Subcutaneous adipose tissue (tissue), 4 donors: Measurements from ENCODE around the gene TRIM72. TPM values are rescaled to one million over a fixed set of nuclear protein-coding genes. Genes with fewer than 3 reads are reported as not detected.

ENCODE experiments used
- total RNA-seq, 4 donors: library from RNA; depleted of rRNA; stranded (reverse); fragments of >200 nt; gene quantifications; one replicate each; pipeline ENCODE4 v1.1.0, GENCODE V29; 2016
- TF ChIP-seq, protein P1 (sequence below): fragments of 450-650 bp; IDR thresholded peaks from one replicate; pipeline ENCODE4 v1.5.1; 2016; ENCODE audit warnings: low read depth, mild to moderate bottlenecking, control low read depth, antibody characterized with exemption, moderate library complexity

TRIM72 gene
- total RNA-seq, 4 donors from 2014 or later: not detected

DNA sequence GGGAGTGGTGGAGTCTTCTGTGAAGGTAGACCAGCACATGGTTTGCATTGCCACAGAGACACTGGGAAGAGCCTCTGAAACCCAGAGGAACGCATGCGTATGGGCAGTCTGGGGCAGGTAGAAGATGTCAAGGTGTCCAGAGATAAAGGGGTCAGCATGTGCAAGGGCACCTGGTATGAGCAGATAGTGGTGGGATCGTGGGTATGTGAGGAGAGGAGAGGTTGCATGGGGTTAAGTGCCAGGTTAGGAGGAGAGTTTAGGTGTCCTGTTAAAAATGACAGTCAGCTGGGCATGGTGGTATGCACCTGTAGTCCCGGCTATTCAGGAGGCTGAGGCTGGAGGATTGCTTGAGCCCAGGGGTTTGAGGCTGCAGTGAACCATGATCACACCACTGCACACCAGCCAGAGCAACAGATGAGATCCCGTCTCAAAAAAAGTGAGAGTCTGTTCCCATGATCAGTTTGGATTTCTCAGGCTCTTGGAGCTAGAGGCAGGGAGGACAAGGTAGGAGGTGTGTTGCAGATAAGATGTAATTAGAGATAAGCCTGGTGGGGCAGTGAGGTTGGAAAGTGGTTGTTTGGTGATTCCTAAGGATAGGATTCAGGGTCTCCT lies 14.4 kb upstream of the TRIM72 start:
- TF ChIP-seq, protein P1, sequence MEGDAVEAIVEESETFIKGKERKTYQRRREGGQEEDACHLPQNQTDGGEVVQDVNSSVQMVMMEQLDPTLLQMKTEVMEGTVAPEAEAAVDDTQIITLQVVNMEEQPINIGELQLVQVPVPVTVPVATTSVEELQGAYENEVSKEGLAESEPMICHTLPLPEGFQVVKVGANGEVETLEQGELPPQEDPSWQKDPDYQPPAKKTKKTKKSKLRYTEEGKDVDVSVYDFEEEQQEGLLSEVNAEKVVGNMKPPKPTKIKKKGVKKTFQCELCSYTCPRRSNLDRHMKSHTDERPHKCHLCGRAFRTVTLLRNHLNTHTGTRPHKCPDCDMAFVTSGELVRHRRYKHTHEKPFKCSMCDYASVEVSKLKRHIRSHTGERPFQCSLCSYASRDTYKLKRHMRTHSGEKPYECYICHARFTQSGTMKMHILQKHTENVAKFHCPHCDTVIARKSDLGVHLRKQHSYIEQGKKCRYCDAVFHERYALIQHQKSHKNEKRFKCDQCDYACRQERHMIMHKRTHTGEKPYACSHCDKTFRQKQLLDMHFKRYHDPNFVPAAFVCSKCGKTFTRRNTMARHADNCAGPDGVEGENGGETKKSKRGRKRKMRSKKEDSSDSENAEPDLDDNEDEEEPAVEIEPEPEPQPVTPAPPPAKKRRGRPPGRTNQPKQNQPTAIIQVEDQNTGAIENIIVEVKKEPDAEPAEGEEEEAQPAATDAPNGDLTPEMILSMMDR: no peak

- TF ChIP-seq, protein P1: no peak
Observed at GRCh38 chr16:31200821-31201568, 12.9 kb upstream of the TRIM72 start.

DNA sequence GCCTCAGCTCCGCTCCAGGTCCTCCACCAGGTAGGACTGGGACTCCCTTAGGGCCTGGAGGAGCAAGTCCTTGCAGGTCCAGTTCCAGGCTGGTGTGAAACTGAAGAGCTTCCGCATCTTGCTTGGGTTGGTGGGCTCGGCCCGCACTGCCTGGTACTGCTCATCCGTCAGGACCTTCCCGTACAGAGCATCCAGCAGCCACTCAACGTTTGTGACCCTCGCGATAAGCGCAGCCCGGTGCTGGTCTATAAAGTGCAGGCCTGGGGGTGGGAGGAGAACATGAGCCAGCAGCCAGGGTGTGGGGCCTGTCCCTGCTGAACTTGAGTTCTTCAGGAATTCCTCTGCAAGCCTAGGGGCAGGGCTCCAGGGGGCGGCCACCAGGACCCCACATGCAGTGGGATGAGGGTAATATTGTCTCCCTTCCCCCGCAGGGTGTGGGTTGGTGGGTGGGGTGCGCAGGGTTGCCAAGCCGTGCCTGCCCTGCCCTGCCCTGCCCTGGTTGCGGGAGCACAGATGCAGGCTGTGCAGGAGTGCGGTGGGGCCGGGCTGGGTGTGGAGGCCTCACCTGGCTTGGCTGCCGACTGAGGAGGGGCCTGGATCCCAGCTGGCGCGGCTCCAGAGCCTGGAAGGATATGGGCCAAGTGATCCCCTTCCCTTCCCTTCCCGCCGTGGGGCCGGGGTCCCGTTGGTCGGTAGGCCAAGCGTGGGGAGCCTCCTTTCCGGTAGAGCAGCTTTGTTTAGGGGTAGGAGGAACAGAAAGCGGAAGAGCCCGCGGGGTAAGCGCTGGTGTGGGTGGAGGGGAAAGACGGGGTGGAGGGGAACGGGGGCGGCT lies 12.1 kb upstream of the TRIM72 start:
- TF ChIP-seq, protein P1: no peak

GRCh38 chr16:31202414-31203375 lies 11.2 kb upstream of the TRIM72 start, which contains the start of gene PYCARD:
Gene PYCARD (minus strand): TSS chr16:31202760. CDS start chr16:31202690, 70 bp downstream.
- TF ChIP-seq, protein P1: no peak

- TF ChIP-seq, protein P1: no peak
Observed at GRCh38 chr16:31204871-31205666, 8.8 kb upstream of the TRIM72 start.

DNA sequence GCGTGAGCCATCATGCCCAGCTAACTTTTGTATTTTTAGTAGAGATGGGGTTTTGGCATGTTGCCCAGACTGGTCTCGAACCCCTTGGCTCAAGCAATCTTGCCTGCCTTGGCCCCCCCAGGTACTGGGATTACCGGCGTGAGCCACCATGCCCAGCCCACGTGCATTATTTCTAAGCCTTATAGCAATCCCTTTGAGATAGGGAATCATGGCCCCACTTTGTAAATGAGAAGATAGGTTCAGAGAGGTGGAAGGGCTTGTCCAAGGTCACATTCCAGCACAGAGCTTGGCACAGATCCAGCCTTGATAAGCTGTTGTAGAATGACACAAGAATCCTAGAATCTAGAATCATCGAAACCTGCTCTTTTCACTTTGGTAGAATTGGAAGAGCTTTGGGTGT lies 7.1 kb upstream of the TRIM72 start:
- TF ChIP-seq, protein P1: no peak
